SH-SY5Y (cell line): Measurements from ENCODE around the gene NUP160.

Experiments used
- GATA2 ChIP-seq: IDR thresholded peaks from 2 replicates; pipeline ENCODE4 v1.6.1; 2011; ENCODE audit warnings: mild to moderate bottlenecking, low read depth, low read length
- GATA3 ChIP-seq: IDR thresholded peaks from 2 replicates; pipeline ENCODE4 v1.6.1; 2011; ENCODE audit warnings: low read depth, mild to moderate bottlenecking, low read length, moderate library complexity

The NUP160 gene

GRCh38 chr11:47847537-47847891 is 636 bp downstream of the NUP160 start:
- no peak for TF ChIP-seq GATA2
- no peak for TF ChIP-seq GATA3

- TF ChIP-seq GATA2 (no peak), GATA3 (no peak)
These were observed 1.2 kb downstream of the NUP160 start for GRCh38 chr11:47846998-47847397.

DNA sequence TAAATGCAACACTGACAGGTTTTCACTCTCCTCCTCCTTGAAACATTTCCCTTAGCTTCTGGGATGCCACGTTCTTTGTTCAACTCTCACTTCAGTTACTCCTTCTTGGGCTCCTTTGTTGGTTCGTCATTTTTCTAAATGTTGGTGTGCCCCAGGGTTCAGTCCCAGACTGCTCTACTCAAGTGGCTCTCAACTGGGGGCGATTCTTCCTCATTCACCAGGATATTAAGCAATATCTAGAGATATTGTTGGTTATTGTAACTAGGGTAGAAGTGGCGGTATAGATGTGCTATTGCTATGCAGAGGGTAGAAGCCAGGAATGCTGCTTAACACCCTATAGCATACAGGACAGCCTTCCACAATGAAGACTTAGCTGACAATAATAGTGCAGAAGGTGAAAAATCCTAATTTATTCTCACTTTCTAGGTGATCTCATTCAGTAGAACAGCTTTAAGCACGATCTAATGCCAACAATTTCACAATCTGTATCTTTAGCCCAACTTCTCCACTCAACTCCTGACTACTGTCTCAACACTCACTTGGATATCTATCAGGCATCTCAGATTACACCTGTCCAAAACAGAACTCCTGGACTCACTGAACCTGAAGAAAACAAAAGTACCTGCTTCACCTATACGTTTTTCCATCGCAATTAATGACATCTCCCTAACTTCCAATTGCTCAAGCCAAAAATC is 4.6 kb downstream of the NUP160 start:
- no peak for TF ChIP-seq GATA3
- TF ChIP-seq GATA2 = no peak

- no peak for TF ChIP-seq GATA2
These were observed 5.4 kb downstream of the NUP160 start for GRCh38 chr11:47842749-47843148.

GRCh38 chr11:47837929-47838328 is 10.2 kb downstream of the NUP160 start:
- TF ChIP-seq GATA3 (no peak), GATA2 (no peak)

- TF ChIP-seq GATA3 (no peak), GATA2 (no peak)
These were observed 10.9 kb downstream of the NUP160 start for GRCh38 chr11:47837292-47837691.

DNA sequence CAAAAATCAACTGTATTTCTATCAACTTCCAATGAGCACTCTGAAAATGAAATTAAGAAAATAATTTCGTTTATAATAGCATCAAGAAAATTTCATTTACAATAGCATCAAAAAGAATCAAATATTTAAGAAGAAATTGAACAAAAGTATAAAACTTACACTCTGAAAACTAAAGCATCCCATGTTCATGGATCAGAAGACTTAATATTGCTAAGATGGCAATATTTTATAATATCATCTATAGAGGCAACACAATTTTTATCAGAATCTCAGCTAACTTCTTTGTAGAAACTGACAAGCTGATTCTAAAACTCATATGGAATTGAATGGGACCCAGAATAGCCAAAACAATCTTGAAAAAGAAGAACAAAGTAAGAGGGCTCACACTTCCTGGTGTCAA is 19.9 kb downstream of the NUP160 start:
- TF ChIP-seq GATA2 = no peak
- TF ChIP-seq GATA3 = no peak

- TF ChIP-seq GATA3 (no peak), GATA2 (no peak)
These were observed 28.4 kb downstream of the NUP160 start for GRCh38 chr11:47819743-47820142.

- TF ChIP-seq GATA3 = no peak
- TF ChIP-seq GATA2 = no peak
These were observed 47.4 kb downstream of the NUP160 start for GRCh38 chr11:47800759-47801158.

DNA sequence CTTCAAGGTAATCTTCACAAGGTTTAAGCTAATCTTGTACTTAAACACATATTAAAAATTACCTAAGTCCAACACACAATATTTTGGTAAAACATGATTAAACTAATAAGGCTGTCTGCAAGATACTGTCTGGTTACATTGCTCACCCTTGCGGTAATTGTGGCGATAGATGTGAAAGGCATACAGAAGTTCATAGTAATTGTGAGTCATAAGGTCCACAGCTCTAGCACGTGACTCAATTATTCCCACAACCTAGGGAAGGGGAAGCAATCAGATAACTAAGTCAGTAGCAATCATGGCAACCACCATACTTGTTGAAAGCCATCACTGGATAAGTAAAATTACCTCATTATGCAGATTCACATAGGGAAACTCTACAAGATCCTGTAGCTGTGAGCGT is 50.5 kb downstream of the NUP160 start:
- TF ChIP-seq GATA2 = no peak
- TF ChIP-seq GATA3 = no peak

DNA sequence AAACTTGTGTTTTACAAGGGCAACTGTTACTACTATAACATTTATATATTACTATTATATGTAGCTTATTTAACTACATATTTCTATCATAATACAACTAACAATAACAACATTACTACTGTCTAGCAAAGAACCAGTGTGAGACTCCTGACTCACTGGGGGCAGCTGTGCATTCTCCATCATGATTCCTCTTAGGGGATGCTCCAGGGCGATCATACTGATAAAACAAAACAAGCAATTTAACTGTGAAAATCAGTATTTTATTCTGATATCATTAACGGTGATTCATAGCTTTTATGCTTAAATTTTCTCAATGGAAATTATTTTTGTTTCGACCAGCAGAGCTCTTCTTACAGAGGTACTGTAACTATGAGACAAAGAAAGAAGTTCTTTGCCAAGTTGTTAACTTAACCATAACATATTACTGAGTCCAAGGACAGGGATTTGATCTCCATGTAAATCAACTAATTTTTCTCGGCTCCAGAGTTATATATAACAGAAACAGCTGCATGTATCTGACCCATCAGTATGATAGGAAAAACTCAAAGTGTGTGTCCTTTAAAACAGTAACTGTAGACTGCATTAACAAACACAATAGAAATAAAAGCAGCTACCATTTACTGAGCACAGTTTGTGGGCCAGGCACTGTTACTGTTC is 56.2 kb downstream of the NUP160 start:
- no peak for TF ChIP-seq GATA2

GRCh38 chr11:47788181-47788580 is 60.0 kb downstream of the NUP160 start:
- TF ChIP-seq GATA3 = no peak
- no peak for TF ChIP-seq GATA2

- TF ChIP-seq GATA3 (no peak), GATA2 (no peak)
These were observed 61.8 kb downstream of the NUP160 start for GRCh38 chr11:47786373-47786772.

DNA sequence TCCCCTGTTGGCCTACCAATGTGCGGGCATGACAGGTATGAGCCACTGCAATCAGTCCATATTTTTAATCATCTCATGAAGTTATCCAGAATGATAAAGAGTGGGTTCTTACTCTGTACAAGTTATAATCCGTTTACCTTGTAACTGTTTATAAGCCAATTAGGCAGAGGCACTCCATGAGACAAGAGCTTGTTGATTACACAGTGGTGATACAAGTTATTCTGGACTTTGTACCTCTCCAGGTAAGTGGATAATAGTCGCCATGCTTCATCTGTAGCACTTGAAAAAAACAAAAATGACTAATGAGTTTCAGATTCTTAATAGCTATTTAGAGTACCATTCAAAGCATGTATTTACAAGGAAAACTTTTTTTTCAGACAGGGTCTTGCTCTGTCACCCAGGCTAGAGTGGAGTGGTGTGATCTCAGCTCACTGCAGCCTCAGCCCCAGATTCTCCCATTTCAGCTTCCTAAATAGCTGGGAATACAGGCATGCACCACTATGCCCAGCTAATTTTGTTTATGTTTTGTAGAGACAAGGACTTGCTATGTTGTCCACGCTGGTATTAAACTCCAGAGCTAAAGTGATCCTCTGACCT is 63.3 kb downstream of the NUP160 start:
- TF ChIP-seq GATA3 = no peak
- no peak for TF ChIP-seq GATA2

- TF ChIP-seq GATA3 = no peak
- no peak for TF ChIP-seq GATA2
These were observed 65.0 kb downstream of the NUP160 start for GRCh38 chr11:47783087-47783610.
